ENCODE measurements around the gene THOC5.

GRCh38 chr22:29524442-29525191 is 28.9 kb downstream of the THOC5 start:
- TF ChIP-seq EZH2phosphoT487 (IDR thresholded peaks at IDR 0.05; ENCODE audit: borderline replicate concordance, low read length) (no peak), CTCF (IDR thresholded peaks at IDR 0.05; ENCODE audit: low read depth, low read length, poor library complexity, severe bottlenecking) (peak; percentile 51)
